Right lobe of liver (tissue), 6 donors: ENCODE measurements around the gene ARMC12. TPM values are rescaled to one million over a fixed set of nuclear protein-coding genes. Genes with fewer than 3 reads are reported as not detected.

Experiments
- ATAC-seq, 4 donors: fragments of 200-7000 bp; cut with Tn5 transposase; one replicate each; pipeline ENCODE4 v1.9.1; 2020; ENCODE audit warnings: mild to moderate bottlenecking in 4 of 4, moderate library complexity in 4 of 4
- DNase-seq, 3 donors: peaks; one replicate each; pipeline ENCODE4 v3.0.0-alpha.2; 2020
- H3K27ac ChIP-seq, 3 donors: fragments of 200-600 bp; one replicate each; pipeline ENCODE4 v1.8.0; 2022
- H3K27me3 ChIP-seq, 2 donors: fragments of 200-600 bp; one replicate each; pipeline ENCODE4 v1.8.0; 2022
- H3K36me3 ChIP-seq, 4 donors: fragments of 200-600 bp; sonication (generic) in 1 of 4; one replicate each; pipeline versions ENCODE4 v1.5.1 to v1.8.0; 2017 to 2022; ENCODE audit warnings: control low read depth in 1 of 4
- H3K4me1 ChIP-seq, 4 donors: fragments of 200-600 bp; sonication (generic) in 1 of 4; one replicate each; pipeline versions ENCODE4 v1.5.1 to v1.8.0; 2017 to 2022; ENCODE audit warnings: control low read depth in 1 of 4
- H3K4me3 ChIP-seq, 3 donors: fragments of 200-600 bp; one replicate each; pipeline ENCODE4 v1.8.0; 2022
- H3K9me3 ChIP-seq, 4 donors: fragments of 200-600 bp; sonication (generic) in 1 of 4; one replicate each; pipeline versions ENCODE4 v1.5.1 to v1.8.0; 2017 to 2022; ENCODE audit warnings: control low read depth in 1 of 4
- POLR2A ChIP-seq: fragments of 450-650 bp; IDR thresholded peaks from one replicate; pipeline ENCODE4 v1.6.1; 2017; ENCODE audit warnings: antibody characterized with exemption, mild to moderate bottlenecking
- WGBS: methylation state at CpG from one replicate; pipeline ENCODE4 v1.1.6; 2018; ENCODE audit warnings: low coverage, low lambda C conversion rate; ENCODE audit not compliant: insufficient coverage; ENCODE audit errors: missing lambda C conversion rate; 5-methylcytosine and 5-hydroxymethylcytosine counted together
- intact Hi-C, 2 donors: fragments of 100-400 bp; cut with DNase I; formaldehyde crosslinking; loops; one replicate each; pipeline versions ENCODE4 v1.11.2 to v1.14.1; 2022
- total RNA-seq, 6 experiments: library from RNA; depleted of rRNA in 2 of 6; stranded (reverse); fragments of >200 nt in 2 of 6; fragmentation: NEBNext Ultra II Directional in 3 of 6; extraction: Animal tissue kit (Norgen Biotek cat#: 25700) in 3 of 6; gene quantifications; one replicate each; pipeline versions ENCODE4 v1.1.0 to v1.2.4, GENCODE V29; 2016 to 2023
- TF ChIP-seq, protein P1 (sequence below), 4 donors: fragments of 200-600 bp in 3 of 4; fragments of 450-650 bp in 1 of 4; IDR thresholded peaks; one replicate each; pipeline versions ENCODE4 v1.5.1 to v1.8.0; 2016 to 2022; ENCODE audit warnings: antibody characterized with exemption in 4 of 4, mild to moderate bottlenecking in 2 of 4
- donor health status: DM: no; HTN: yes; CAD: no.
- donor health status: DM: no; HTN: no; CAD: no.
- donor health status: DM: no; HTN: no; CAD: no.
- donor health status: DM: no; HTN: yes; CAD: no.
- donor health status: DM: no; HTN: yes; CAD: no.

ARMC12 gene
- total RNA-seq, 6 experiments from 2014 or later = 0.22 to 4.4 (median 0.92) TPM

DNA sequence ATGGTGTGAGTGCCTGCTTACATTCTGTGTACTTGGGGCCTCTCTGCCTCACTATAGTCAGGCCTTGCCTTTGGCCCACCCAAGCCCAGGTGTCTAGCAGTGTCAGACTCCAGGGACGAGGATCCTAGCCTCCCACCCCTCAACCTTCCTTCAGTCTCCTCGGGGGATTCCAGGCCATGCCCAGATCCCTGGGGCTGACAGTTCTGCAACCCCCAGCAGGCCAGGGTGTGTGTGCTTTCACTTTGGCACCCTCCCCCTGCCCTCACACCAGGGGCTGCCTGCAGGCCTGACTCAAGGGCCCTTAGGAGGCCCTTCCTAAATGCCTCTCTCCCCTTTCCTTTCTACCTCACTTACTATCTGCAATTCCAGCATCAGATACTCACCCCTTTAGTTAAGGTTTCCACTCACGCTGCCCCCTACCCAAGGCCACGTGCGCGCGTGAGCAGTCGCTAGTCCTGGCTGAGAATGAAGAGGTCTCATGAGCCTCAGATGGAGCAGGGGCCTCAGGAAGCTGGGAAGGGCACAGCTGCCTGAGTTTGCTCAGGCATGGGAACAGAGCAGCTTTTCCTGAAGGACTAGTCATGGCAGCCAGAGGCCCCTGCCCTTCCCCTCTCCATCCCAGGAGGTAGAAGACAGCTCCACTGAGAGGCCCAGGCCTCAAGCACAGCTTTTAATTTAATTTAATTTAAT lies 61.1 kb downstream of the ARMC12 start:
- ATAC-seq (peak in 1 of 4 donors; percentile 17), DNase-seq (no peak)
- Histone ChIP-seq H3K9me3 (no peaks in the 10 kb centered on the region), H3K4me1 (no peaks in the 10 kb centered on the region), H3K36me3 (no peaks in the 10 kb centered on the region), H3K4me3 (no peak overlapping the region), H3K27ac (no peak overlapping the region), H3K27me3 (no peaks in the 10 kb centered on the region)
- intact Hi-C loops = loop anchor here (1.0 kb wide), 1 partner anchor 11 kb away; no protein-coding TSS in a partner anchor
- TF ChIP-seq, protein P1, sequence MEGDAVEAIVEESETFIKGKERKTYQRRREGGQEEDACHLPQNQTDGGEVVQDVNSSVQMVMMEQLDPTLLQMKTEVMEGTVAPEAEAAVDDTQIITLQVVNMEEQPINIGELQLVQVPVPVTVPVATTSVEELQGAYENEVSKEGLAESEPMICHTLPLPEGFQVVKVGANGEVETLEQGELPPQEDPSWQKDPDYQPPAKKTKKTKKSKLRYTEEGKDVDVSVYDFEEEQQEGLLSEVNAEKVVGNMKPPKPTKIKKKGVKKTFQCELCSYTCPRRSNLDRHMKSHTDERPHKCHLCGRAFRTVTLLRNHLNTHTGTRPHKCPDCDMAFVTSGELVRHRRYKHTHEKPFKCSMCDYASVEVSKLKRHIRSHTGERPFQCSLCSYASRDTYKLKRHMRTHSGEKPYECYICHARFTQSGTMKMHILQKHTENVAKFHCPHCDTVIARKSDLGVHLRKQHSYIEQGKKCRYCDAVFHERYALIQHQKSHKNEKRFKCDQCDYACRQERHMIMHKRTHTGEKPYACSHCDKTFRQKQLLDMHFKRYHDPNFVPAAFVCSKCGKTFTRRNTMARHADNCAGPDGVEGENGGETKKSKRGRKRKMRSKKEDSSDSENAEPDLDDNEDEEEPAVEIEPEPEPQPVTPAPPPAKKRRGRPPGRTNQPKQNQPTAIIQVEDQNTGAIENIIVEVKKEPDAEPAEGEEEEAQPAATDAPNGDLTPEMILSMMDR (IDR thresholded peaks at IDR 0.05) = no peak
- no peak for TF ChIP-seq POLR2A
- WGBS = 86% methylated on average over 8 of the region's 8 CpGs

Other genes with a start within 250 kb of the ARMC12 start
- 1 to 10 TPM; 5.2 to 8.5 (median 6.9) TPM for gene TEAD3, start 240.0 kb upstream of the ARMC12 start, total RNA-seq
- gene TULP1, start 224.1 kb upstream of the ARMC12 start, total RNA-seq = not detected
- gene FKBP5, start 48.1 kb upstream of the ARMC12 start, total RNA-seq = 100 to 1,000 TPM in 5 of 6 experiments, 10 to 100 TPM in 1; 36.1 to 387 (median 111) TPM
- not detected for gene CLPSL2, start 39.6 kb downstream of the ARMC12 start, total RNA-seq
- not detected for gene CLPSL1, start 44.0 kb downstream of the ARMC12 start, total RNA-seq
- gene CLPS, start 60.3 kb downstream of the ARMC12 start, total RNA-seq = not detected
- not detected for gene LHFPL5, start 68.3 kb downstream of the ARMC12 start, total RNA-seq
- 10 to 100 TPM; 18.4 to 64.1 (median 26.4) TPM for gene SRPK1, start 184.1 kb downstream of the ARMC12 start, total RNA-seq